PC-3 (cell line): Measurements from ENCODE around the gene RASL10B.

Experiments
- EZH2 ChIP-seq: fragments of 300-600 bp; sonication (generic); IDR thresholded peaks from one replicate; pipeline ENCODE4 v1.6.1; 2017; ENCODE audit warnings: antibody characterized with exemption, mild to moderate bottlenecking, low read length; ENCODE audit not compliant: unreplicated experiment
- EZH2phosphoT487 ChIP-seq: fragments of 300-600 bp; sonication (generic); IDR thresholded peaks from 2 replicates; pipeline ENCODE4 v1.6.1; 2018; ENCODE audit warnings: mild to moderate bottlenecking, antibody characterized with exemption, low read length, borderline replicate concordance
- TF ChIP-seq, protein P1 (sequence below): fragments of 300-600 bp; sonication (generic); conservative IDR thresholded peaks from 2 replicates; pipeline ENCODE4 v1.5.1; 2017; ENCODE audit warnings: antibody characterized with exemption, low read depth, mild to moderate bottlenecking, low read length

GRCh38 chr17:35790841-35791240, 59.4 kb downstream of the RASL10B start:
- TF ChIP-seq, protein P1, sequence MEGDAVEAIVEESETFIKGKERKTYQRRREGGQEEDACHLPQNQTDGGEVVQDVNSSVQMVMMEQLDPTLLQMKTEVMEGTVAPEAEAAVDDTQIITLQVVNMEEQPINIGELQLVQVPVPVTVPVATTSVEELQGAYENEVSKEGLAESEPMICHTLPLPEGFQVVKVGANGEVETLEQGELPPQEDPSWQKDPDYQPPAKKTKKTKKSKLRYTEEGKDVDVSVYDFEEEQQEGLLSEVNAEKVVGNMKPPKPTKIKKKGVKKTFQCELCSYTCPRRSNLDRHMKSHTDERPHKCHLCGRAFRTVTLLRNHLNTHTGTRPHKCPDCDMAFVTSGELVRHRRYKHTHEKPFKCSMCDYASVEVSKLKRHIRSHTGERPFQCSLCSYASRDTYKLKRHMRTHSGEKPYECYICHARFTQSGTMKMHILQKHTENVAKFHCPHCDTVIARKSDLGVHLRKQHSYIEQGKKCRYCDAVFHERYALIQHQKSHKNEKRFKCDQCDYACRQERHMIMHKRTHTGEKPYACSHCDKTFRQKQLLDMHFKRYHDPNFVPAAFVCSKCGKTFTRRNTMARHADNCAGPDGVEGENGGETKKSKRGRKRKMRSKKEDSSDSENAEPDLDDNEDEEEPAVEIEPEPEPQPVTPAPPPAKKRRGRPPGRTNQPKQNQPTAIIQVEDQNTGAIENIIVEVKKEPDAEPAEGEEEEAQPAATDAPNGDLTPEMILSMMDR: no peak
- TF ChIP-seq EZH2phosphoT487 (no peak), EZH2 (no peak)
